Stimulated activated CD4-positive, alpha-beta T cell treated with anti-CD3 and anti-CD28 coated beads, TNF-alpha, amount 100 ng/mL, for 4 hours (primary cell): ENCODE measurements around the gene RYR3.
"Not testable (repeated sequence)": the region's sequence is repeated elsewhere in the genome, so short reads cannot be mapped to it uniquely, and the experiment has no call there.

Source experiments
- DNase-seq, 3 experiments: peaks; one replicate each; pipeline ENCODE4 v3.0.0-alpha.2; 2020; ENCODE audit warnings: low read depth in 3 of 3

RYR3 gene

DNA sequence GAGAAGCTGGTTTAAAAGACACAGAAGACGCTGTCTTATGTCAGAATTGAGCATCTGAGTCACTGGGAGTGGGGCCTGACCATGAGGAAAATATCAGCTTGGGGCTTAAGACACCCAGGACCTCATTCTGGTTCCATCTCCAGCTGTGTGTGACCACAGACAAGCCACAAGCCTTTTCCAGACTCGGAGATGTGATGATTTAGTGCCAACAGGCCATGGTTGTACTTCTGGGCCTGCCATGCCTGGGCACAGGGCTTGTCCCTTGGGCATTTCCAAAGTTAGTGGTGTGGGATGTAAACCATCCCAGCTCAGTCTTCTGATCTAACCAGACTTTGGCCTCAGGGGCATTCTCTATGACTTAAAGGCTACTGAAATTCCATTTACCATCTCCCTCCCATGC is 269.8 kb downstream of the RYR3 start:
- no peak for DNase-seq

- no peak for DNase-seq
These were observed 270.3 kb downstream of the RYR3 start for GRCh38 chr15:33581032-33581431.

- DNase-seq, result no peak
These were observed 274.0 kb downstream of the RYR3 start for GRCh38 chr15:33584797-33585196.

DNA sequence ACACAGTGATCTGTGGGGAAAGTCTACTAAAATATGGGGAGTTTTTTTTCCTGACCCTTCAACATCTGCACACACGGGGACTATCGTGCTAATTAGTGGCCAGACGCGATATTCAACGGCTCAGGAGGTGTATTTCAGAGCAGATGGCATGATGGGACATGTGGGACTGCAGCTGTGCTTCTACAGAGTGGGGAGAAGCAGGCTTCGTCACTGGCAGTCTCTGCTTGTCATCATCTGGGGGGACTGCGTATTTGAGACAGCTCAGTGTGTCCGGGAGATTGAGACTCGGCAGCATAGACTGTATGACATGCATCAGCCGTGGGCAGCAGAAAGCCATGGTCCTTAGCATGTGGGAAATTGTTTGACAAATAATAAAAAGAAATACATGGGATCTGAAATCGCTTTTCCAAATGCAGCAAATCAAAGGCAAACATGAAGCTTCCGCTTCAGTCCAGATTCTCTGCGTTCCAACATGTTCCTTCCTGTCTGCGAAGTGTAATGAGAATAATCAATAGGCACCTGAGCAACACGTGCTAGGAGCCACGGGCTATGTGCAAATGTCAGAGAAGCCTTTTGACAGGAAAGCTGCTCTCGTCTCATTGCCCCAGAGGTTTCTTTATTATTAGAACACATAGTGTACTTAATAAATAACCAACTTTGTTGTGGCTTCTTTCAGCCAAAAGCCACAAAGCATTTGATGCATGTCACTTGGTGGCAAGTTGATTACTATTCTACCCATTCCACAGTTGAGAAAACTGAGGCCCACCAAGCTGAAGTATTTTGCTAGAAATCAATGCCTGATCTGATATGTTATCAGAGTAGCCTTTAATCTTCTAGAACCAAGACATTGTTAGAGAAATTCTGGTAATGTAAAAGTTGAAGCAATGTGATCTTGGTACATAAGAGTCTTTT is 276.3 kb downstream of the RYR3 start:
- no peak for DNase-seq

DNA sequence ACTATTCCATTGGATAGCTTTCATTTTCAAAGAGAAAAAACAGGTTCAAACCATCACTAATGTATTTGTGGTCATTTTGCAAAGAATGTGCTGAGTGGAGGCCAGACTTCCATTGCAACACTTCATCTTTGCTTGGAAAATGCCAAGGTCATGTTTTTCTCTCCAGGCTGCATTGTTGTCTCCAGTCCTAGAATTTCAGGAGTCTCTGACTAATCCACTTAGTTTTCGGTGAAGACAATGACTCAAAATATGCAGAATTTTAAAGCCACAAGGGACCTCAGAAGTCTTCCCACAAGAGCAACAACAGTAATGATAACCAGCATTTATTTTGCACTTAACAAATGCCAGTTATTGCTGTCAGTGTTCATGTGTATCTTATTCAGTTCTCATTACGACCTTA is 277.0 kb downstream of the RYR3 start:
- no peak for DNase-seq

DNA sequence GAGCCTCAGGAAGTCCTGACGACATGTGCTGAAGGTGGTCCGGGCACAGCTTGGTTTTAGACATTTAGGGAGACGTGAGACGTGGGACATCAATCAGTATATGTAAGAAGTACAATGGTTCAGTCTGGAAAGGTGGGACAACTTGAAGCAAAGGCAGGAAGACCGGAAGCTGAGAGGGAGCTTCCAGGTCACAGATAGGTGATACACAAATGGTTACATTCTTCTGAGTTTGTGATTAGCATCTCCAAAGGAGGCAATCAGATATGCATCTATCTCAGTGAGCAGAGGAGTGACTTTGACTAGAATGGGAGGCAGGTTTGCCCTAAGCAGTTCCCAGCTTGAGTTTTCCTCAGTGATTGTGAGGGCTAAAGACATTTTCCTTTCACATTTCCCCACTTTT is 282.1 kb downstream of the RYR3 start:
- DNase-seq, result no peak

- DNase-seq, result not testable (repeated sequence)
These were observed 287.6 kb downstream of the RYR3 start for GRCh38 chr15:33598382-33598781.

DNA sequence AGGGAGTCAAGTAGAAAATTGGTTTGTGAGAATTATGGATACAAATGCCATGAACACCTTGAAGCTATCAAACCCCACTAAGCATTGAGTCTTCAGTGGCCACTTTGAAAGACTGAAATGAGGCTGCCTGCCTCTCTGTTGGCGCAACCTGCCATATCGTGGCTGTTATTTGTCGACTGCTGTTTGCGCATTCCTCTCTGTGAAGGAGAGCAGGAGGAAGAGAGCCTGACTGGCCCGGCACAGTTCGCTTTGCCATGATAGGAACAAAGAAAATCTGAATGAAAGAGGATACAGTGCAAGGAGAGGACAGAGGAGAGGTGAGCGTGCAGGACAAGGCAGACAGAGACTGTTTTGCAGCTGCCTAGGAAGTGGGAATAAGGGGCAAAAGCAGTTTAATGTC is 289.4 kb downstream of the RYR3 start:
- no peak for DNase-seq

DNA sequence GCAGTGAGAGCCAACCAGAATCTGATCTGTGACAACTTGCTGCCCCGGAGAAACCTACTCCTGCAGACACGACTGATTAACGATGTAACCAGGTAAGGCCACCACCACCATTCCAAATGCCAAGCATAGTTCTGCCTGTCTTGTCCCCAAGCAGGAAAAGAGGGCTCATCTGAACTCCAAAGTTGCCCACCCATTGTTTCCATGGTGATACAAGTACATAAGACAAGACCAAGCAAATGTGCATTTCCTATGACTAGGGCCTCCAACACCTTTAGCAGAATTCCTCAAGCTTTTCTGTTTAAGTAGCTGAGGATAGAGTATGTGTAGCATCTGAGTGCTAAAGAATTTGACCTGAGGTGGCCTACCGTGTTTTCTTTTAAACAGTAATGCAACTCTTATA is 290.7 kb downstream of the RYR3 start:
- no peak for DNase-seq

- DNase-seq, result no peak
These were observed 297.9 kb downstream of the RYR3 start for GRCh38 chr15:33608714-33609113.

- no peak for DNase-seq
These were observed 302.0 kb downstream of the RYR3 start for GRCh38 chr15:33612721-33613304.

DNA sequence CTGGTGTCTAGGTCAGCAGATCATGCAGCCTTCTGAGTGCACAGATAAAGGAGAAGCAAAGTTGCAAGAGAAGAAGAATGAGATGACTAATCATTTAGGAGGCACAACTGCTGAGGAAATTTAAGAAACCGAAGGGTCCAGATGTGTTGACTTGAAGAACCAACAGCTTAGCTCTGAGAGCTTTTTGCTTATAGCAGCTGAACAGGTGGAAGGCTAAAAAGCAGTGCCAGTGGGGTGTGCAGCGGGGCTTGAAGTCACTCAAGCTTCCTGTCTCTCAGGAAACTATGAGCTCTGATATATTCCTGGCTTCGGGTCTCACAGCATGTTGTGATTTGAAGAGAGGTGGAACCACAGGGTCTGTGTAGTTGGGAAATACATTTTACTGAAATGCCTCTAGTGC is 305.7 kb downstream of the RYR3 start:
- no peak for DNase-seq

GRCh38 chr15:33618350-33618749 is 307.6 kb downstream of the RYR3 start:
- DNase-seq, result no peak

GRCh38 chr15:33621141-33621540 is 310.4 kb downstream of the RYR3 start:
- no peak for DNase-seq

GRCh38 chr15:33623010-33623409 is 312.2 kb downstream of the RYR3 start:
- no peak for DNase-seq

- DNase-seq, result no peak
These were observed 313.7 kb downstream of the RYR3 start for GRCh38 chr15:33624439-33624838.

GRCh38 chr15:33629647-33630046 is 318.9 kb downstream of the RYR3 start:
- DNase-seq, result no peak

GRCh38 chr15:33636234-33636633 is 325.5 kb downstream of the RYR3 start:
- DNase-seq, result no peak

GRCh38 chr15:33636958-33637357 is 326.2 kb downstream of the RYR3 start:
- DNase-seq, result no peak

- DNase-seq, result no peak
These were observed 327.7 kb downstream of the RYR3 start for GRCh38 chr15:33638453-33638852.

DNA sequence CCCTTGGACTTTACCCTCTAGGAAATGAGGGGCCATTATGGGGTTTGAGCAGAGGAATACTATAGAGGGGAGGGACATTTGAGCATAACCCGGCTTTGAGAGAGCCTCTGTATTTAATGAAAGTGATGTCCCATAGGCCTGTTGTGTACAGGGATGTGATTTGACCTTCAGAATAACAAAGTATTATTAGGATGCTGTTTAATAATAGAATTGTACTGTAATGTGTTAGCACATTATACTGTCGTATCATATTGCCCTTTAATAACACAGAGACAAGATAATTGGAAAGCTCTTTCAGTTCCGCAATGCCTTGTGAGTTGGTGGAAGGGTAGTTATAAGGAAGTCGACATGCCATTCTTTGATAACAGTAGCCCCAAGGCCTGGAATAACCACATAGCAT is 328.3 kb downstream of the RYR3 start:
- no peak for DNase-seq

DNA sequence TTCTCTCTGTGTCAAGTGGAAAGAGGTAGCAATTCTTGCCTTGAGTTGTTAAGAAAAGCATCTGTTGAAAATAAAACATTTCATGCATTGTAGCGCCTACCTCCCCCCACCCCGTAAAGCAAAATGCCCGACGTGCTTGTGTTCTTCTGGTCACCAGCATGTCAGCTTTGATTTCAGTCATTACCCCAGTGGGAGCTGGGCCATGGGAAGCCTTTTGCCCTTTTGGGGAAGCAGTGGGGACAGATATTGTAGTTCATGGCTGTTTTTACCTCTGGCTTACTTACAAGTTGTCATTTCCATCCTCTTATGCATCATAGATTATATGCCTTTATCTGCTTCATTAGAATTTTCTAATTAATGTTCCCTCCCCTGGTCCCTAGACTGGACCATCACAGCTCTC is 328.7 kb downstream of the RYR3 start:
- no peak for DNase-seq

DNA sequence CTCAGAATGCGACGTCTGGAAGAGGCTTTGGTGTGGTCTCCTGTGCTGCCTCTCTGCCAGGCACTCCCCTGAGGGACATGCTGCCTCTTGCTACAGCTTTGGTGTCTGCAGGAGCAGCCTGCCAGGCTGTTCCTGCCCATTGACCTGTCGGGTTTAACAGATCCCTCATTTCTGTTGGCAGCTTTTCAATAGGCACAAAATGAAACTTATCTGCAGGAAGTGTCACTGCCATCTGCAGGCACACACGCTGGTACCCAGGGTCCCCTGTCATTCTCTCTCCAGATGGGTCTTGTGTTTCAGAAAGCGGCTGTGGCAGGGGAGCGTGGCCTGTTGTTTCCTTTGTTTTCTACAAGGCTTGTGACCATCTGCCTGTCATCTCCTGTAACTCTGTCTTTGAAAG is 329.2 kb downstream of the RYR3 start:
- DNase-seq, result no peak
